Cardiac septum (tissue), 1 donor: ENCODE data around the gene CENPE. TPM values are rescaled to one million over a fixed set of nuclear protein-coding genes. Genes with fewer than 3 reads are reported as not detected.
"Not testable (repeated sequence)": the region's sequence is repeated elsewhere in the genome, so short reads cannot be mapped to it uniquely, and the experiment has no call there.

Experiments
- DNase-seq: peaks from one replicate; pipeline ENCODE4 v3.0.0-alpha.2; 2020; ENCODE audit warnings: low spot score
- intact Hi-C: fragments of 100-400 bp; cut with DNase I; formaldehyde crosslinking; loops from one replicate; pipeline ENCODE4 v1.14.0; 2022
- long read RNA-seq: library from polyadenylated mRNA; unstranded; transcript quantifications from one replicate; pipeline ENCODE4 v2.0.0, GENCODE V29; 2021
- total RNA-seq: library from RNA; stranded (reverse); fragmentation: NEBNext Ultra II Directional; extraction: Animal tissue kit (Norgen Biotek cat#: 25700); gene quantifications from one replicate; pipeline ENCODE4 v1.2.1, GENCODE V29; 2021
- donor health status: DM: no; HTN: no; CAD: no.

CENPE gene
- total RNA-seq: 0.70 TPM
- long read RNA-seq: 0 reads

DNA sequence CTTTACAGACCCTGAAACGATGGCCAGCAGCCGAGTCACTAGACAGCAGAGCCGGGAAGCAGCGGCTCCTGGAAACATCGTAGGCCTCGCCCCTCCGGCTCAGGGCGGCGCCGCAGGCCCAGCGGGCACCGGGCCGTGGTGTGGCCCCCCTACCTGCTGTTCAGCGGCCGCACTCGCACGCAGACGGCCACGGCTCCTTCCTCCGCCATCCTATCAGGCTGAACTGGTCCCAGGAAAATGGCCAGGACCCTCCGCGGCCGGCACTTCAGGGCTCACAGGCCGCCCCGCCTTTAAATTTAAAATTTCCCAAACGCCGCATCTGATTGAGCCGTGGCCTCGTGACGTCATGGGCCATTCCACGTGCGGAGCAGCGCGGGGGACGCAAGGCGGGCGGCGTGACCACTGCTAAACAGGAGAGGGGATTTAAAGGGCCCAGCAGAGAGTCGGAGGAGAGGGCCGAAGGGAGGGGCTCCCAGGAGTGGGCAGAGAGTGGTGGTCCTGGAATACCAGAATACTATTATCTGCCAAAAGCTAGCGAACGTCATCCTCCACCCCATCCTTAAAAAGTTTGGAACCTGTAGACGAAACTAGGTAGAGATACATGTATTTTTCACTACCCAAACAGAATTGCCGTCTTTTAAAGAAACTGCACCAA lies at the start of gene CENPE:
Gene CENPE (minus strand): TSS at position 233 of the 655 bp plus-strand sequence. CDS start 24 bp downstream, at position 209.
- intact Hi-C loops: no loop called here
- peak; percentile 91 for DNase-seq

GRCh38 chr4:103244251-103244650 lies 46.1 kb upstream of the CENPE start:
- DNase-seq: no peak
- intact Hi-C loops: no loop called here

GRCh38 chr4:103230938-103231337 lies 32.8 kb upstream of the CENPE start:
- intact Hi-C loops, DNase-seq: not testable (repeated sequence)

DNA sequence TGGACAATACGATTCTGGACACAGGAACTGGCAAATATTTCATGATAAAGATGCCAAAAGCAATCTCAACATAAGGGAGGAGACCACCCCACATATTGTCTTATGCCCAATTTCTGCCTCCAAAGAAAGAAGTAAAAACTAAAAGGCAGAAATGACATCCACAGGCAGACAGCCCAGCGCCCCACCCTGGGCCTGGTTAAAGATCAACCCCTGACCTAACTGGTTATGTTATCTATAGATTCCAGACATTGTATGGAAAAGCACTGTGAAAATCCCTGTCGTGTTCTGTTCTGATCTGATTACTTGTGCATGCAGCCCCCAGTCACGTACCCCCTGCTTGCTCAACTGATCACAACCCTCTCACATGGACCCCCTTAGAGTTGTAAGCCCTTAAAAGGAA lies 25.4 kb upstream of the CENPE start:
- intact Hi-C loops, DNase-seq: not testable (repeated sequence)

DNA sequence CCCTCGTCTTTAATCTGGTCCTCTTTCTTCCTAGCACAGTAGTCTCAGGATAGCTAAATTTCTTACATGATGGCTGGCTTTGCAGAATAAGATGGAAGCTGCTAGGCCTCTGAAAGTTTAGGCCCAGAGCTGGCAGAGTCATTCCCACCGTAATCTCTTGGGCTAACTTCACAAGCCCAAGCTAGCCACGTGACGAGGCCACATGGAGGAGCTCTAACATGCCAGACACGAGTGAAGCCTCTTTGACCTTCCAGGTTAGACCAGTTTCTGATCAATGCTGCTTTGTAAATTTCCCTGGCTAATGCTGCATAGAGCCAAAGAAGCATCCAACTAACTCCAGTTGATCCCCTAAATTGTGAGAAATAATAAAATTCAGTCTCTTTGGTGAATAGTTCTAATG lies 9.5 kb upstream of the CENPE start:
- no peak for DNase-seq
- intact Hi-C loops: no loop called here

DNA sequence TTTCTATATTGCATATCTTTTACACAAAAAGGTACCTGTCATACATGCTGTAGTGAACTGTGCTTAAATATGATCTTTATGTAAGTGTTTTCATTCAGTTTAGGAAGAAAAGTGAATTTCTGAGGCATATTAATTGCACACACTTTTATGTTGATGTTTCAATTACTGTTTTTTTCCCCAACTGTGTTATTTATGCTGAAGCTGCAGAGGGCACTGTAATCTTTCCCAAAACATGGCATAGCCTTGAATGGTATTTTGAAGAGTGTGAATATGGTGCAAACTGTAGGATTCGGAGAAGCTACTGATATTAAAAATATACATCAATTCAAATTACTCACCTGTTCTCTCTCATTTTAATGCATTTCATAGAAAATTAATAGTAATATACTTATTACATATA lies 6.0 kb upstream of the CENPE start:
- intact Hi-C loops: no loop called here
- no peak for DNase-seq

DNA sequence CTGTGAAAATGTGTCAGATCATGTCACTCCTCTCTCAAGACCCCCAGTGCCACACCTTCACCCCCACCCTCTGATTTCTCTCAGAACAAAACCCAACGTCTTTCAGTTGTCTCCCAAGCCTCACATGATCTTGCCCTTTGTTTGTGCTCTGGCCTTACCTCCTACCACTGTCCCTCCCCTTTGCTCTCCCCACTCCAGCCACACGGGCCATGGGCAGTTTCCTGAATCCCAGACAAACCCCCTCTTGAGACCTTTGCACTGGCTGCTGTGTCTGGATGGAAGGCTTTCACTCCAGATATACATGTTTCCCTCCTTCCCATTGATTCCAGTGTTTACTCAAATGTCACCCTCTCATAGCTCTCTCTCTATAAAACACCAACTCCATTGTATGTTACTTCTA lies 3.6 kb upstream of the CENPE start:
- intact Hi-C loops: no loop called here

GRCh38 chr4:103201253-103201652 lies 3.1 kb upstream of the CENPE start:
- intact Hi-C loops: no loop called here

More for the DNA sequence above, 3.6 kb upstream of the CENPE start:
- no peak for DNase-seq

GRCh38 chr4:103199009-103199408 lies 866 bp upstream of the CENPE start:
- intact Hi-C loops: no loop called here
- no peak for DNase-seq

More at GRCh38 chr4:103201253-103201652, 3.1 kb upstream of the CENPE start:
- DNase-seq: no peak

DNA sequence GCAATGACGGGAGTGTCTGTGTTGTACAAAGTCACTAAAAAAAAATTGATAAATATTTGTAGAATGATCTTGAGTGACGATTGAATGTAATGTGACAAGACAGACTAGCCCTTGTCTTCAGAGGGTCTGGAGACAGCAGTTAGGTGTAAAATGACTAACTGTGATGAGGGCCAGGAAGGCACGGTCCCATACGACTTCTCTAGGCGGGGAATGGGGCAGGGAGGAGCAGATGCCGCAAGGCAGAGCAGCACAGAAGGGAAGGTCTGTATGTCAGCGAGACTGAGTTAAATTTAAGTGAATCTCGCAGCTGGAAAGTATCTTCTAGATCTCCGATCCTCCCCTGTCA lies 405 bp downstream of the CENPE start:
- DNase-seq: no peak
- intact Hi-C loops: no loop called here

GRCh38 chr4:103193457-103193856 lies 4.7 kb downstream of the CENPE start:
- intact Hi-C loops: no loop called here
- no peak for DNase-seq

DNA sequence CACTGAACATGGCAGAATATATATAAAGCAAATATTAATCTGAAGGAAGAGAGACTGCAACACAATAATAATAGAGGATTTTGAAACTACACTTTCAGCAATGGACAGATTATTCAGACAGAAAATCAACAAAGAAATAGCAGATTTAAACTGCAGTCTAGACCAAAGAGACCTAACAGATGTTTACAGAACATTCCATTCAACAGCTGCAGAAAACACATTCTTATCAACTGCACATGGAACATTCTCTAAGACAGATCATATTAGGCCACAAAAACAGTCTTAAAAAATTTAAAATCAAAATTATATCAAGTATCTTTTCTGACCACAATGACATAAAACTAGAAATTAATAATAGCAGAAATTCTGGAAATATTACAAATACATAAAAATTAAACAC lies 27.1 kb downstream of the CENPE start:
- intact Hi-C loops: no loop called here
- DNase-seq: no peak

DNA sequence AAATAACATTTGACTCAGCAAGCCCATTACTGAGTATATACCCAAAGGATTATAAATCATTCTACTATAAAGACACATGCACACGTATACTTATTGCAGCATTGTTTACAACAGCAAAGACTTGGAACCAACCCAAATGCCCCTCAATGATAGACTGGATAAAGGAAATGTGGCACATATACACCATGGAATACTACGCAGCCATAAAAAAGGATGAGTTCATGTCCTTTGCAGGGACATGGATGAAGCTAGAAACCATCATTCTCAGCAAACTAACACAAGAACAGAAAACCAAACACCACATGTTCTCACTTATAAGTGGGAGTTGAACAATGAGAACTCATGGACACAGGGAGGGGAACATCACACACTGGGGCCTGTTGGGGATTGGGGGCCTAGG lies 28.4 kb downstream of the CENPE start:
- DNase-seq, intact Hi-C loops: not testable (repeated sequence)

DNA sequence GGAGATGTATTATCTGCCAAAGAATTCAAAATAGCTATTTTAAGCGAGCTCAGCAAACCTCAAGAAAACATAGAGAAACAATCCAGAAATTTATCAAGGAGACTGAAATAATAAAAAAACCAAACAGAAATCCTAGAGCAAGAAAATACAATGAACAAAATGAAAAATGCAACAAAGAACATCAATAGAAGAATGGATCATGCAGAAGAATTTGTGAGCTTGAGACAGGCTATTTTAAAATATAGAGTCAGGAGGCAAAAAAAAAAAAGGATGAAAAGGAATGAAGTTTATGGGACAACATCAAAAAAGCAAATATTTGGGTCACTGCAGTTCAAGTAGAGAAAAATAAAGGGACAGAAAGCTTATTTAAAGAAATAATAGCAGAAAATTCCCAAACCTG lies 29.1 kb downstream of the CENPE start:
- DNase-seq: no peak
- intact Hi-C loops: no loop called here

DNA sequence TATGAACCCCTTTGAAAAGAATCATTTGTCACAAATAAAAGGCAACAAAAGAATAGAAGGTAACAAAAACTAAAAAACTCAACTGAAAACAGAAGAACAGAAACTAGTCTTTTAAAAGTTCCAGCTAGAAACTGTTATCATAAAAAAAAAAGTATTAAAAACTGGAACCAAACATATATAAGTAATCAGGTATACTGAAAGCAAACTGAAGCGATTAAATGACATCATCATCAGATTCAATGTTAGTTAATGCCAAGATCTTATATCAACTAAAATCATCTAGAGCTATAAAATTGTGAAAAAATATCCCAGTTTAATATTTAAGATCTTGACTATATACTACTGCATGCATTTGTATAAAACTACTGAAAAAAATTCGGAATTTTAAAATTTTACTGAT lies 36.0 kb downstream of the CENPE start:
- intact Hi-C loops: no loop called here
- DNase-seq: no peak

- DNase-seq: no peak
- intact Hi-C loops: loop anchor here (5.0 kb wide), 1 partner anchor 1216 kb away; no protein-coding TSS in a partner anchor
Measured at GRCh38 chr4:103158760-103159159, 39.4 kb downstream of the CENPE start.

GRCh38 chr4:103156106-103156505 lies 42.0 kb downstream of the CENPE start:
- DNase-seq: no peak
- intact Hi-C loops: loop anchor here (5.0 kb wide), 1 partner anchor 1214 kb away; no protein-coding TSS in a partner anchor

DNA sequence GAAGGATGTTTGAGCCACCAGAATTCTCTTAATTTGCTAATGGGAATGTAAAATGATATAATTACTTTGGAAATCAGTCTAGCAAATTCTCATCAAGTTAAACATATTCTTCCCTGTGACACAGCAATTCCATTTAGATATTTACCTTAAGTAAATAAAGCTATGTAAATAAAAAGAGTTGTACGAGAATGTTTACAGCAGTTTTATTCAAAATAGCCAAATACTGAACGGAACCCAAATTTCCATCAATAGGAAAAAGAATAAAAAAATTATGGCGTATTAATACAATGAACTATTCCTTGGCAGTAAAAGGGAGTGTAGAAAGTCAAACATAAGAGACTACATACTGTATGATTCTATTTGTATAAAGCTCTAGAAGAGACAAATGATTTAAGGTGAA lies 45.8 kb downstream of the CENPE start:
- intact Hi-C loops: no loop called here

DNA sequence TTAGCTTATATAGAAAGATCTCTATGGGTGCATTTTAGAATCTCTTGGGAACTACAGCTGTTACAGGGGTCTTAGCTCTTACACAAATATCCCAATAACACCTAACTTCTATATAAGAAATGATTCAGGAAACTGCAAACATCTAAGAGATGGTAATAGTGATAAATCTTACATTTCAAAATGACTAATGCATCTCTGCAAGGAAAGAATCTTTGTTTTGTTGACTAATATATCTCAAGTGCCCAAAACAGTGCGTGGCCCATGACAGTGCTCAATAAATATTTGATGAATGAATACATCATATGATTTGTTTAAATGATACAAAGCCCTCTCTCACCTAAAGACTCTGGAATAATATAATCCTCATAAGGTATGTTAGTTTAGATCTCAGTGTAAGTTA lies 47.5 kb downstream of the CENPE start:
- intact Hi-C loops: no loop called here
- no peak for DNase-seq

More for the DNA sequence above, 45.8 kb downstream of the CENPE start:
- no peak for DNase-seq

DNA sequence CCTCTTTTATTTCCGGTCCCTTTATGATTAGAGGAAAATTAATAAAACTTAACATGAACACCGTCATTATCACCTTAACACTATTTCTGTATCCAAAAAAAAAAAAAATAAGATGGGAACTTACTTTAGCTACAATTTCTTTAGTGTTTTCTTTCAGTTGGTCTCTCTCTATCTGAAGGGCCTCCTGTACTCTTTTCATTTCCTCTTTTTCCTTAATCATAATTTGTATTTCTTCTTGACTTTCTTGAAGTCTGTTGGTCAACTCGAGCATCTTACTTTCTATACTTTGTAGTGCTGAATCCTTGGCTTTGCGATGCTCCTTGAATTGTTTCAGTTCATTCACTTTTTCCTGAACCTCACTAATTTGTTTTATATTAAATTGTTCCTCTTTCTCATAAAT lies 53.2 kb downstream of the CENPE start:
- intact Hi-C loops: no loop called here
- no peak for DNase-seq

DNA sequence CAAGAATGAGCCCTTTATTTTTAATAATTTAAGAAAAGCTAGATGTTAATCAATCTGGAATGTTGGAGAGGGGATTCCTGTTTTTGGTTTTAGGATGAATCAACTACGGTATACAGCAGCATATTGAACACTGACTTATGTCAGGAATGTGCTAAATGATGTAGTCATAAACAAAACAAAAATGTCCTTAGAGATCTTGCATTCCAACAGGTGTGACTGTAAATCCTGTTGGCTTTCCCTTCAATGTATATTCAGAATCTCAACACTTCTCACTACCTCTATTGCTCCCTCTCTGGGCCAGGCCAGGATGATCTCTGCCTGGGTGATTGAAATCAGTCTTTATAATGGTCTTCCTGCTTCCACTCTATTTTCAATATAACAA lies 60.7 kb downstream of the CENPE start:
- no peak for DNase-seq
- intact Hi-C loops: no loop called here
